ENCODE data around the gene CHAT.

The CHAT gene

GRCh38 chr10:49688261-49688846 lies 74.5 kb downstream of the CHAT start:
- Histone ChIP-seq H3K4me2 (ENCODE audit: insufficient read depth, low read length, poor library complexity, severe bottlenecking) (no peak overlapping the region), H3K9me3 (replicated peaks in 1 of 2; ENCODE audit: control insufficient read depth in 2 of 2, insufficient read depth in 1 of 2, low read depth in 1 of 2, low read length in 2 of 2) (peaks cover 6 to 8% of the 10 kb centered on the region in 2 donors), H3K4me1 (ENCODE audit: control insufficient read depth in 2 of 2, insufficient read depth in 1 of 2, low read depth in 1 of 2, low read length in 2 of 2) (peaks cover 0 to 7% of the 10 kb centered on the region in 2 donors), H2BK120ac (ENCODE audit: low read depth, low read length) (no peak overlapping the region), H3K27ac (replicated peaks; ENCODE audit: low read length) (no peak overlapping the region), H2AFZ (ENCODE audit: low read length) (no peak overlapping the region), H2BK12ac (ENCODE audit: low read length) (no peak overlapping the region), H2AK5ac (ENCODE audit: low read depth, low read length) (no peak overlapping the region), H3K4me3 (ENCODE audit: low read length in 2 of 2) (no peak overlapping the region), H3K23ac (ENCODE audit: low read depth, low read length, poor library complexity) (no peak overlapping the region), H3K36me3 (replicated peaks in 1 of 2; ENCODE audit: control insufficient read depth in 2 of 2, insufficient read depth in 2 of 2, low read length in 2 of 2) (no peaks in the 10 kb centered on the region), H2BK15ac (ENCODE audit: low read length) (no peak overlapping the region), H3K18ac (ENCODE audit: low read length) (no peak overlapping the region), H4K91ac (ENCODE audit: low read depth, low read length, poor library complexity) (no peak overlapping the region), H3K4ac (ENCODE audit: low read length) (no peak overlapping the region), H3K9ac (ENCODE audit: low read depth, low read length, poor library complexity) (no peak overlapping the region), H3K79me1 (ENCODE audit: low read depth, low read length) (peaks cover 1% of the 10 kb centered on the region), H4K8ac (ENCODE audit: low read depth, low read length) (no peak overlapping the region), H3K14ac (ENCODE audit: low read length) (no peak overlapping the region), H2BK5ac (ENCODE audit: low read length) (no peak overlapping the region), H3K27me3 (ENCODE audit: control insufficient read depth in 3 of 3, insufficient read depth in 3 of 3, low read depth in 1 of 3, low read length in 3 of 3) (peaks cover 0 to 59% (median 33%) of the 10 kb centered on the region in 3 experiments)
- DNase-seq (ENCODE audit: low spot score), result no peak
- WGBS, 2 donors (ENCODE audit: extremely low coverage in 2 of 2, insufficient read length in 2 of 2, insufficient replicate concordance in 1 of 2), result no CpG with 5 or more reads among the region's 8 CpGs

GRCh38 chr10:49688920-49689319 lies 75.1 kb downstream of the CHAT start:
- H2AFZ ChIP-seq (ENCODE audit: low read length), result no peak overlapping the region
- peaks cover 0 to 7% of the 10 kb centered on the region in 2 donors for H3K4me1 ChIP-seq (ENCODE audit: control insufficient read depth in 2 of 2, insufficient read depth in 1 of 2, low read depth in 1 of 2, low read length in 2 of 2)
- H3K23ac ChIP-seq (ENCODE audit: low read depth, low read length, poor library complexity), result no peak overlapping the region
- H2BK15ac ChIP-seq (ENCODE audit: low read length), result no peak overlapping the region
- H3K27ac ChIP-seq (replicated peaks; ENCODE audit: low read length), result no peak overlapping the region
- no peak overlapping the region for H2AK5ac ChIP-seq (ENCODE audit: low read depth, low read length)
- H3K79me1 ChIP-seq (ENCODE audit: low read depth, low read length), result peaks cover 1% of the 10 kb centered on the region
- H2BK12ac ChIP-seq (ENCODE audit: low read length), result no peak overlapping the region
- H3K14ac ChIP-seq (ENCODE audit: low read length), result no peak overlapping the region
- H2BK120ac ChIP-seq (ENCODE audit: low read depth, low read length), result no peak overlapping the region
- H3K9ac ChIP-seq (ENCODE audit: low read depth, low read length, poor library complexity), result no peak overlapping the region
- H3K9me3 ChIP-seq (replicated peaks in 1 of 2; ENCODE audit: control insufficient read depth in 2 of 2, insufficient read depth in 1 of 2, low read depth in 1 of 2, low read length in 2 of 2), result peaks cover 6 to 10% of the 10 kb centered on the region in 2 donors
- H2BK5ac ChIP-seq (ENCODE audit: low read length), result no peak overlapping the region
- no peak overlapping the region for H3K18ac ChIP-seq (ENCODE audit: low read length)
- no peak overlapping the region for H3K4ac ChIP-seq (ENCODE audit: low read length)
- H3K27me3 ChIP-seq (ENCODE audit: control insufficient read depth in 3 of 3, insufficient read depth in 3 of 3, low read depth in 1 of 3, low read length in 3 of 3), result peaks cover 0 to 59% (median 33%) of the 10 kb centered on the region in 3 experiments
- H3K36me3 ChIP-seq (replicated peaks in 1 of 2; ENCODE audit: control insufficient read depth in 2 of 2, insufficient read depth in 2 of 2, low read length in 2 of 2), result no peaks in the 10 kb centered on the region
- no peak overlapping the region for H4K8ac ChIP-seq (ENCODE audit: low read depth, low read length)
- no peak overlapping the region for H3K4me3 ChIP-seq (ENCODE audit: low read length in 2 of 2)
- H4K91ac ChIP-seq (ENCODE audit: low read depth, low read length, poor library complexity), result no peak overlapping the region
- DNase-seq (ENCODE audit: low spot score), result no peak
- no CpG with 5 or more reads among the region's 7 CpGs for WGBS, 2 donors (ENCODE audit: extremely low coverage in 2 of 2, insufficient read length in 2 of 2, insufficient replicate concordance in 1 of 2)
- H3K4me2 ChIP-seq (ENCODE audit: insufficient read depth, low read length, poor library complexity, severe bottlenecking), result no peak overlapping the region

- no peak overlapping the region for H3K18ac ChIP-seq (ENCODE audit: low read length)
- H4K8ac ChIP-seq (ENCODE audit: low read depth, low read length), result no peak overlapping the region
- no peak overlapping the region for H2BK15ac ChIP-seq (ENCODE audit: low read length)
- no peak overlapping the region for H3K14ac ChIP-seq (ENCODE audit: low read length)
- peak overlapping the region; percentile 66 for H3K9ac ChIP-seq (ENCODE audit: low read depth, low read length, poor library complexity)
- DNase-seq (ENCODE audit: low spot score), result no peak
- H3K4me2 ChIP-seq (ENCODE audit: insufficient read depth, low read length, poor library complexity, severe bottlenecking), result no peak overlapping the region
- peaks cover 0 to 7% of the 10 kb centered on the region in 2 donors for H3K4me1 ChIP-seq (ENCODE audit: control insufficient read depth in 2 of 2, insufficient read depth in 1 of 2, low read depth in 1 of 2, low read length in 2 of 2)
- no peaks in the 10 kb centered on the region for H3K36me3 ChIP-seq (replicated peaks in 1 of 2; ENCODE audit: control insufficient read depth in 2 of 2, insufficient read depth in 2 of 2, low read length in 2 of 2)
- H2AFZ ChIP-seq (ENCODE audit: low read length), result peak overlapping the region; percentile 28
- H2BK5ac ChIP-seq (ENCODE audit: low read length), result no peak overlapping the region
- H3K4me3 ChIP-seq (ENCODE audit: low read length in 2 of 2), result no peak overlapping the region
- H4K91ac ChIP-seq (ENCODE audit: low read depth, low read length, poor library complexity), result no peak overlapping the region
- no peak overlapping the region for H3K4ac ChIP-seq (ENCODE audit: low read length)
- no peak overlapping the region for H2BK12ac ChIP-seq (ENCODE audit: low read length)
- H2BK120ac ChIP-seq (ENCODE audit: low read depth, low read length), result no peak overlapping the region
- no peak overlapping the region for H3K27ac ChIP-seq (replicated peaks; ENCODE audit: low read length)
- no CpG with 5 or more reads among the region's 12 CpGs for WGBS, 2 donors (ENCODE audit: extremely low coverage in 2 of 2, insufficient read length in 2 of 2, insufficient replicate concordance in 1 of 2)
- H3K79me1 ChIP-seq (ENCODE audit: low read depth, low read length), result peaks cover 1% of the 10 kb centered on the region
- no peak overlapping the region for H2AK5ac ChIP-seq (ENCODE audit: low read depth, low read length)
- H3K27me3 ChIP-seq (ENCODE audit: control insufficient read depth in 3 of 3, insufficient read depth in 3 of 3, low read depth in 1 of 3, low read length in 3 of 3), result peaks cover 0 to 59% (median 33%) of the 10 kb centered on the region in 3 experiments
- no peak overlapping the region for H3K23ac ChIP-seq (ENCODE audit: low read depth, low read length, poor library complexity)
- H3K9me3 ChIP-seq (replicated peaks in 1 of 2; ENCODE audit: control insufficient read depth in 2 of 2, insufficient read depth in 1 of 2, low read depth in 1 of 2, low read length in 2 of 2), result peaks cover 6 to 10% of the 10 kb centered on the region in 2 donors
Measured at GRCh38 chr10:49689882-49690510, 76.2 kb downstream of the CHAT start.

GRCh38 chr10:49690698-49691356 lies 77.0 kb downstream of the CHAT start:
- Histone ChIP-seq H3K27ac (replicated peaks; ENCODE audit: low read length) (no peak overlapping the region), H3K4me1 (ENCODE audit: control insufficient read depth in 2 of 2, insufficient read depth in 1 of 2, low read depth in 1 of 2, low read length in 2 of 2) (peaks cover 0 to 7% of the 10 kb centered on the region in 2 donors), H2AFZ (ENCODE audit: low read length) (no peak overlapping the region), H2BK5ac (ENCODE audit: low read length) (no peak overlapping the region), H3K9ac (ENCODE audit: low read depth, low read length, poor library complexity) (no peak overlapping the region), H3K4me3 (ENCODE audit: low read length in 2 of 2) (no peak overlapping the region), H2BK12ac (ENCODE audit: low read length) (no peak overlapping the region), H3K79me1 (ENCODE audit: low read depth, low read length) (peaks cover 1% of the 10 kb centered on the region), H3K23ac (ENCODE audit: low read depth, low read length, poor library complexity) (no peak overlapping the region), H3K27me3 (ENCODE audit: control insufficient read depth in 3 of 3, insufficient read depth in 3 of 3, low read depth in 1 of 3, low read length in 3 of 3) (peaks cover 0 to 59% (median 33%) of the 10 kb centered on the region in 3 experiments), H3K4ac (ENCODE audit: low read length) (no peak overlapping the region), H3K4me2 (ENCODE audit: insufficient read depth, low read length, poor library complexity, severe bottlenecking) (no peak overlapping the region), H3K18ac (ENCODE audit: low read length) (no peak overlapping the region), H4K8ac (ENCODE audit: low read depth, low read length) (no peak overlapping the region), H3K36me3 (replicated peaks in 1 of 2; ENCODE audit: control insufficient read depth in 2 of 2, insufficient read depth in 2 of 2, low read length in 2 of 2) (no peaks in the 10 kb centered on the region), H4K91ac (ENCODE audit: low read depth, low read length, poor library complexity) (no peak overlapping the region), H2BK120ac (ENCODE audit: low read depth, low read length) (no peak overlapping the region), H3K14ac (ENCODE audit: low read length) (no peak overlapping the region), H3K9me3 (replicated peaks in 1 of 2; ENCODE audit: control insufficient read depth in 2 of 2, insufficient read depth in 1 of 2, low read depth in 1 of 2, low read length in 2 of 2) (peaks cover 6 to 10% of the 10 kb centered on the region in 2 donors), H2BK15ac (ENCODE audit: low read length) (no peak overlapping the region), H2AK5ac (ENCODE audit: low read depth, low read length) (no peak overlapping the region)
- no CpG with 5 or more reads among the region's 12 CpGs for WGBS, 2 donors (ENCODE audit: extremely low coverage in 2 of 2, insufficient read length in 2 of 2, insufficient replicate concordance in 1 of 2)
- DNase-seq (ENCODE audit: low spot score), result no peak
